Activated CD4-positive, alpha-beta T cell treated with anti-CD3 and anti-CD28 coated beads, Interleukin-2, amount 10 ng/mL, durations not matched to agents 7 days and 5 days (primary cell): ENCODE data around the gene ZNF792. TPM values are rescaled to one million over a fixed set of nuclear protein-coding genes. Genes with fewer than 3 reads are reported as not detected.
"Not testable (repeated sequence)": the region's sequence is repeated elsewhere in the genome, so short reads cannot be mapped to it uniquely, and the experiment has no call there.

Source experiments
- CTCF ChIA-PET: fragments of 350-600 bp; sonication (Branson Sonifier 250); formaldehyde crosslinking; loops from one replicate; lab custom pipeline; 2021; ENCODE audit warnings: antibody characterized with exemption; lab: Charles Lee
- POLR2A ChIA-PET: fragments of 350-600 bp; sonication (Branson Sonifier 250); formaldehyde crosslinking; loops from one replicate; lab custom pipeline; 2021; ENCODE audit warnings: antibody characterized with exemption; lab: Charles Lee
- DNase-seq: peaks from one replicate; pipeline ENCODE4 v3.0.0-alpha.2; 2020
- H3K27ac Mint-ChIP-seq: one replicate; pipeline ENCODE4 v1.8.0; 2021; ENCODE audit warnings: mild to moderate bottlenecking, moderate library complexity, mixed read lengths
- H3K27me3 Mint-ChIP-seq: one replicate; pipeline ENCODE4 v1.8.0; 2021; ENCODE audit warnings: mixed read lengths
- H3K36me3 Mint-ChIP-seq: one replicate; pipeline ENCODE4 v1.8.0; 2021; ENCODE audit warnings: low read depth, mixed read lengths
- H3K4me1 Mint-ChIP-seq: one replicate; pipeline ENCODE4 v1.8.0; 2021; ENCODE audit warnings: mixed read lengths
- H3K4me3 Mint-ChIP-seq: one replicate; pipeline ENCODE4 v1.8.0; 2021; ENCODE audit warnings: mild to moderate bottlenecking, moderate library complexity, mixed read lengths
- H3K9me3 Mint-ChIP-seq: one replicate; pipeline ENCODE4 v1.8.0; 2021; ENCODE audit warnings: mixed read lengths
- total RNA-seq, 2 experiments: library from RNA; stranded (reverse); gene quantifications; one replicate each; pipeline ENCODE4 v1.2.3, GENCODE V29; 2021

ZNF792 gene
- total RNA-seq, 2 experiments from 2014 or later, result 14.8 to 15.3 TPM

GRCh38 chr19:34926685-34927375 lies 37.2 kb downstream of the ZNF792 start, which contains the start of gene ZNF30:
ZNF30 (plus strand) TSS chr19:34926903; CDS start chr19:34929948, 3,045 bp downstream.
- CTCF ChIA-PET, result interaction anchor here (0.6 to 1.2 kb wide), 2 partner anchors 34 to 1816 kb away, joined by 3 read pairs; no protein-coding TSS in a partner anchor
- H3K4me3 Mint-ChIP-seq, result peak within 1 kb of the TSS; percentile 87
- peaks cover 16% of the 10 kb centered on the region for H3K4me1 Mint-ChIP-seq
- peaks cover 11% of the 10 kb centered on the region for H3K27me3 Mint-ChIP-seq
- H3K9me3 Mint-ChIP-seq, result peaks cover 5% of the 10 kb centered on the region
- peaks cover 23% of the 10 kb centered on the region for H3K36me3 Mint-ChIP-seq
- peak; percentile 75 for DNase-seq
- POLR2A ChIA-PET, result no interaction called here
- H3K27ac Mint-ChIP-seq, result peak within 1 kb of the TSS; percentile 81

GRCh38 chr19:34926361-34926684 lies 37.7 kb downstream of the ZNF792 start:
- Mint-ChIP-seq H3K27ac (no peak overlapping the region), H3K9me3 (peaks cover 5% of the 10 kb centered on the region), H3K27me3 (peaks cover 11% of the 10 kb centered on the region), H3K4me3 (peak overlapping the region; percentile 87), H3K36me3 (peaks cover 19% of the 10 kb centered on the region), H3K4me1 (peaks cover 16% of the 10 kb centered on the region)
- no peak for DNase-seq
- POLR2A ChIA-PET, result no interaction called here
- CTCF ChIA-PET, result interaction anchor here (1.2 kb wide), 1 partner anchor 35 kb away, joined by 3 read pairs; no protein-coding TSS in a partner anchor

- Mint-ChIP-seq H3K36me3 (peaks cover 17% of the 10 kb centered on the region), H3K4me3 (no peak overlapping the region), H3K4me1 (peaks cover 16% of the 10 kb centered on the region), H3K27ac (no peak overlapping the region), H3K9me3 (peaks cover 8% of the 10 kb centered on the region), H3K27me3 (peaks cover 11% of the 10 kb centered on the region)
- DNase-seq, result no peak
- POLR2A ChIA-PET, result no interaction called here
- CTCF ChIA-PET, result no interaction called here
Observed at GRCh38 chr19:34925278-34925855, 38.7 kb downstream of the ZNF792 start.

GRCh38 chr19:34920090-34920786 lies 43.8 kb downstream of the ZNF792 start:
- not testable (repeated sequence) for DNase-seq

GRCh38 chr19:34918190-34918589 lies 45.8 kb downstream of the ZNF792 start:
- H3K27ac Mint-ChIP-seq, result no peak overlapping the region
- H3K27me3 Mint-ChIP-seq, result peaks cover 1% of the 10 kb centered on the region
- no peak for DNase-seq
- ChIA-PET POLR2A (no interaction called here), CTCF (no interaction called here)
- no peaks in the 10 kb centered on the region for H3K4me1 Mint-ChIP-seq
- H3K4me3 Mint-ChIP-seq, result no peak overlapping the region
- no peaks in the 10 kb centered on the region for H3K36me3 Mint-ChIP-seq
- peaks cover 23% of the 10 kb centered on the region for H3K9me3 Mint-ChIP-seq

More at GRCh38 chr19:34920090-34920786, 43.8 kb downstream of the ZNF792 start:
- CTCF ChIA-PET, H3K4me3 Mint-ChIP-seq, POLR2A ChIA-PET, H3K4me1 Mint-ChIP-seq, H3K27ac Mint-ChIP-seq, H3K36me3 Mint-ChIP-seq: not testable (repeated sequence)
- Mint-ChIP-seq H3K27me3 (peaks cover 11% of the 10 kb centered on the region), H3K9me3 (peaks cover 20% of the 10 kb centered on the region)

- H3K4me1 Mint-ChIP-seq, POLR2A ChIA-PET, H3K4me3 Mint-ChIP-seq, DNase-seq, H3K27me3 Mint-ChIP-seq, CTCF ChIA-PET, H3K36me3 Mint-ChIP-seq, H3K27ac Mint-ChIP-seq: not testable (repeated sequence)
- peaks cover 28% of the 10 kb centered on the region for H3K9me3 Mint-ChIP-seq
Observed at GRCh38 chr19:34917144-34917543, 46.9 kb downstream of the ZNF792 start.

GRCh38 chr19:34910770-34911169 lies 53.3 kb downstream of the ZNF792 start:
- H3K27me3 Mint-ChIP-seq, result peaks cover 17% of the 10 kb centered on the region
- no peaks in the 10 kb centered on the region for H3K36me3 Mint-ChIP-seq
- no peak overlapping the region for H3K4me3 Mint-ChIP-seq
- no peak overlapping the region for H3K27ac Mint-ChIP-seq
- peaks cover 22% of the 10 kb centered on the region for H3K9me3 Mint-ChIP-seq
- CTCF ChIA-PET, result interaction anchor here (1.1 kb wide), 1 partner anchor 74 kb away, joined by 4 read pairs; no protein-coding TSS in a partner anchor
- DNase-seq, result no peak
- POLR2A ChIA-PET, result no interaction called here
- H3K4me1 Mint-ChIP-seq, result no peaks in the 10 kb centered on the region

Other genes starting within 250 kb of the ZNF792 start
- 1 to 10 TPM; 6.1 to 6.5 TPM for gene ZNF181, start 230.0 kb downstream of the ZNF792 start, total RNA-seq
- 1 to 10 TPM; 5.3 to 6.1 TPM for gene ZNF599, start 191.0 kb downstream of the ZNF792 start, total RNA-seq
- 1 to 10 TPM; 4.0 to 4.8 TPM for gene ZNF30, start 37.3 kb downstream of the ZNF792 start, total RNA-seq
- gene GRAMD1A, start 36.1 kb upstream of the ZNF792 start, total RNA-seq, result 100 to 1,000 TPM; 106 to 114 TPM
- gene SCN1B, start 66.2 kb upstream of the ZNF792 start, total RNA-seq, result under 1 TPM; 0.50 to 0.97 TPM
- not detected for gene HPN, start 77.5 kb upstream of the ZNF792 start, total RNA-seq
- gene FXYD3, start 151.6 kb upstream of the ZNF792 start, total RNA-seq, result not detected
- under 1 TPM; 0.37 to 0.40 TPM for gene LGI4, start 170.8 kb upstream of the ZNF792 start, total RNA-seq
- gene FXYD1, start 174.6 kb upstream of the ZNF792 start, total RNA-seq, result 1 to 10 TPM; 1.0 to 1.8 TPM
- gene FXYD7, start 179.0 kb upstream of the ZNF792 start, total RNA-seq, result 1 to 10 TPM; 4.5 to 5.0 TPM
- 100 to 1,000 TPM; 455 to 524 TPM for gene FXYD5, start 190.5 kb upstream of the ZNF792 start, total RNA-seq